A549 (cell line): Measurements from ENCODE around the gene EID2.

Experiments used
- BCL3 ChIP-seq: fragments of >200 bp; sonication (Bioruptor Twin); formaldehyde crosslinking; IDR thresholded peaks from 3 replicates; pipeline ENCODE4 v1.6.1; 2016
- CTCF ChIP-seq: fragments of >200 bp; sonication (Bioruptor Twin); formaldehyde crosslinking; IDR thresholded peaks from 3 replicates; pipeline ENCODE4 v1.5.1; 2016
- EHMT2 ChIP-seq: fragments of 200-600 bp; sonication (generic); IDR thresholded peaks from 2 replicates; pipeline ENCODE4 v1.6.1; 2016; ENCODE audit warnings: antibody characterized with exemption, low read depth, mild to moderate bottlenecking, moderate library complexity
- RAD21 ChIP-seq, 2 experiments: fragments of >200 bp in 1 of 2; sonication (Bioruptor Twin) in 1 of 2; formaldehyde crosslinking in 1 of 2; IDR thresholded peaks in 1 of 2; conservative IDR thresholded peaks in 1 of 2; 2 replicates in 1 of 2; 3 replicates in 1 of 2; pipeline ENCODE4 v1.6.1; 2012 to 2018; ENCODE audit warnings: inconsistent platforms in 1 of 2
- RFX5 ChIP-seq: fragments of 450-650 bp; IDR thresholded peaks from 2 replicates; pipeline ENCODE4 v1.7.1; 2014; ENCODE audit warnings: antibody characterized with exemption, mild to moderate bottlenecking, moderate library complexity
- RNF2 ChIP-seq: fragments of 200-600 bp; sonication (generic); IDR thresholded peaks from 2 replicates; pipeline ENCODE4 v1.6.1; 2016; ENCODE audit warnings: low read depth, mild to moderate bottlenecking, antibody characterized with exemption, moderate library complexity, borderline replicate concordance

- TF ChIP-seq RFX5 (no peak), EHMT2 (no peak), CTCF (no peak), RNF2 (no peak), BCL3 (no peak), RAD21 (conservative IDR thresholded peaks at IDR 0.05 in 1 of 2, IDR thresholded peaks at IDR 0.05 in 1 of 2) (no peak)
Observed at GRCh38 chr19:39531834-39532232, 8.1 kb downstream of the EID2 start.
